Mammary epithelial cell (primary cell): Measurements from ENCODE around the gene PRM1.

ENCODE experiments used
- EZH2 ChIP-seq: IDR thresholded peaks from 2 replicates; pipeline ENCODE4 v1.6.1; 2012; ENCODE audit warnings: low read length, inconsistent platforms, borderline replicate concordance
- TF ChIP-seq, protein P1 (sequence below), 2 donors: IDR thresholded peaks in 1 of 2; conservative IDR thresholded peaks in 1 of 2; 2 replicates each; pipeline ENCODE4 v1.5.1; 2011 to 2012; ENCODE audit warnings: inconsistent platforms in 2 of 2, low read length in 2 of 2, mild to moderate bottlenecking in 2 of 2, control low read depth in 1 of 2, low read depth in 1 of 2; ENCODE audit not compliant: insufficient read depth in 1 of 2; ENCODE audit errors: extremely low read depth in 1 of 2

- TF ChIP-seq, protein P1, sequence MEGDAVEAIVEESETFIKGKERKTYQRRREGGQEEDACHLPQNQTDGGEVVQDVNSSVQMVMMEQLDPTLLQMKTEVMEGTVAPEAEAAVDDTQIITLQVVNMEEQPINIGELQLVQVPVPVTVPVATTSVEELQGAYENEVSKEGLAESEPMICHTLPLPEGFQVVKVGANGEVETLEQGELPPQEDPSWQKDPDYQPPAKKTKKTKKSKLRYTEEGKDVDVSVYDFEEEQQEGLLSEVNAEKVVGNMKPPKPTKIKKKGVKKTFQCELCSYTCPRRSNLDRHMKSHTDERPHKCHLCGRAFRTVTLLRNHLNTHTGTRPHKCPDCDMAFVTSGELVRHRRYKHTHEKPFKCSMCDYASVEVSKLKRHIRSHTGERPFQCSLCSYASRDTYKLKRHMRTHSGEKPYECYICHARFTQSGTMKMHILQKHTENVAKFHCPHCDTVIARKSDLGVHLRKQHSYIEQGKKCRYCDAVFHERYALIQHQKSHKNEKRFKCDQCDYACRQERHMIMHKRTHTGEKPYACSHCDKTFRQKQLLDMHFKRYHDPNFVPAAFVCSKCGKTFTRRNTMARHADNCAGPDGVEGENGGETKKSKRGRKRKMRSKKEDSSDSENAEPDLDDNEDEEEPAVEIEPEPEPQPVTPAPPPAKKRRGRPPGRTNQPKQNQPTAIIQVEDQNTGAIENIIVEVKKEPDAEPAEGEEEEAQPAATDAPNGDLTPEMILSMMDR (conservative IDR thresholded peaks at IDR 0.05 in 1 of 2, IDR thresholded peaks at IDR 0.05 in 1 of 2; ENCODE audit: extremely low read depth in 1 of 2, insufficient read depth in 1 of 2, low read depth in 1 of 2, low read length in 2 of 2) = no peak
- no peak for TF ChIP-seq EZH2
Observed at GRCh38 chr16:11322823-11323222, 41.7 kb upstream of the PRM1 start.
